ENCODE data around the gene UHRF2.

The UHRF2 gene

GRCh38 chr9:6405371-6405770 lies 7.6 kb upstream of the UHRF2 start:
- TF ChIP-seq POU2F2 (IDR thresholded peaks at IDR 0.05; ENCODE audit: low read depth, low read length) = no peak

GRCh38 chr9:6407778-6408177 lies 5.2 kb upstream of the UHRF2 start:
- DNase-seq (ENCODE audit: insufficient read length, low spot score) (no peak), FAIRE-seq (no peak)
- TF ChIP-seq SPI1 (IDR thresholded peaks at IDR 0.05; ENCODE audit: low read depth, low read length) (no peak), POLR2A (IDR thresholded peaks at IDR 0.05; ENCODE audit: low read depth, low read length) (no peak), POU2F2 (IDR thresholded peaks at IDR 0.05; ENCODE audit: low read depth, low read length) (no peak), PAX5 (IDR thresholded peaks at IDR 0.05; ENCODE audit: insufficient read depth, low read length, severe bottlenecking) (no peak)

More at GRCh38 chr9:6405371-6405770, 7.6 kb upstream of the UHRF2 start:
- DNase-seq (ENCODE audit: insufficient read length, low spot score) (no peak), FAIRE-seq (no peak)

GRCh38 chr9:6408320-6408719 lies 4.7 kb upstream of the UHRF2 start:
- FAIRE-seq (no peak), DNase-seq (ENCODE audit: insufficient read length, low spot score) (no peak)
- no peak for TF ChIP-seq SPI1 (IDR thresholded peaks at IDR 0.05; ENCODE audit: low read depth, low read length)
- no peak for TF ChIP-seq PAX5 (IDR thresholded peaks at IDR 0.05; ENCODE audit: insufficient read depth, low read length, severe bottlenecking)
- TF ChIP-seq POLR2A (IDR thresholded peaks at IDR 0.05; ENCODE audit: low read depth, low read length) = no peak
- TF ChIP-seq TAF1 (IDR thresholded peaks at IDR 0.05; ENCODE audit: low read depth, low read length) = no peak
- no peak for TF ChIP-seq POLR2AphosphoS5 (IDR thresholded peaks at IDR 0.05; ENCODE audit: low read depth, low read length)
- TF ChIP-seq POU2F2 (IDR thresholded peaks at IDR 0.05; ENCODE audit: low read depth, low read length) = no peak

GRCh38 chr9:6409811-6410210 lies 3.2 kb upstream of the UHRF2 start:
- FAIRE-seq (no peak), DNase-seq (ENCODE audit: insufficient read length, low spot score) (no peak)
- no peak for TF ChIP-seq PAX5 (IDR thresholded peaks at IDR 0.05; ENCODE audit: insufficient read depth, low read length, severe bottlenecking)
- TF ChIP-seq POU2F2 (IDR thresholded peaks at IDR 0.05; ENCODE audit: low read depth, low read length) = no peak
- no peak for TF ChIP-seq SPI1 (IDR thresholded peaks at IDR 0.05; ENCODE audit: low read depth, low read length)
- TF ChIP-seq POLR2AphosphoS5 (IDR thresholded peaks at IDR 0.05; ENCODE audit: low read depth, low read length) = no peak
- TF ChIP-seq TAF1 (IDR thresholded peaks at IDR 0.05; ENCODE audit: low read depth, low read length) = no peak
- TF ChIP-seq POLR2A (IDR thresholded peaks at IDR 0.05; ENCODE audit: low read depth, low read length) = no peak

GRCh38 chr9:6410633-6411032 lies 2.4 kb upstream of the UHRF2 start:
- TF ChIP-seq SPI1 (IDR thresholded peaks at IDR 0.05; ENCODE audit: low read depth, low read length) = peak; percentile 54
- TF ChIP-seq POLR2AphosphoS5 (IDR thresholded peaks at IDR 0.05; ENCODE audit: low read depth, low read length) = no peak
- TF ChIP-seq PAX5 (IDR thresholded peaks at IDR 0.05; ENCODE audit: insufficient read depth, low read length, severe bottlenecking) = no peak
- FAIRE-seq = peak; percentile 64
- DNase-seq (ENCODE audit: insufficient read length, low spot score) = no peak

GRCh38 chr9:6413365-6414246 lies 607 bp downstream of the UHRF2 start:
- TF ChIP-seq PAX5 (IDR thresholded peaks at IDR 0.05; ENCODE audit: insufficient read depth, low read length, severe bottlenecking) (no peak), TAF1 (IDR thresholded peaks at IDR 0.05; ENCODE audit: low read depth, low read length) (no peak; the same call in 1 of the 2 replicates), POLR2A (IDR thresholded peaks at IDR 0.05; ENCODE audit: low read depth, low read length) (no peak), POU2F2 (IDR thresholded peaks at IDR 0.05; ENCODE audit: low read depth, low read length) (no peak), SPI1 (IDR thresholded peaks at IDR 0.05; ENCODE audit: low read depth, low read length) (no peak), POLR2AphosphoS5 (IDR thresholded peaks at IDR 0.05; ENCODE audit: low read depth, low read length) (no peak)
- no peak for DNase-seq (ENCODE audit: insufficient read length, low spot score)
- peak; percentile 50 for FAIRE-seq

GRCh38 chr9:6414247-6414641 lies 1.2 kb downstream of the UHRF2 start:
- DNase-seq (ENCODE audit: insufficient read length, low spot score) = no peak
- peak; percentile 55 for FAIRE-seq
- TF ChIP-seq PAX5 (IDR thresholded peaks at IDR 0.05; ENCODE audit: insufficient read depth, low read length, severe bottlenecking) = no peak
- no peak for TF ChIP-seq POLR2AphosphoS5 (IDR thresholded peaks at IDR 0.05; ENCODE audit: low read depth, low read length)
- TF ChIP-seq POLR2A (IDR thresholded peaks at IDR 0.05; ENCODE audit: low read depth, low read length) = no peak
- TF ChIP-seq POU2F2 (IDR thresholded peaks at IDR 0.05; ENCODE audit: low read depth, low read length) = no peak
- TF ChIP-seq TAF1 (IDR thresholded peaks at IDR 0.05; ENCODE audit: low read depth, low read length) = no peak
- no peak for TF ChIP-seq SPI1 (IDR thresholded peaks at IDR 0.05; ENCODE audit: low read depth, low read length)

- TF ChIP-seq TAF1 (IDR thresholded peaks at IDR 0.05; ENCODE audit: low read depth, low read length) (no peak), SPI1 (IDR thresholded peaks at IDR 0.05; ENCODE audit: low read depth, low read length) (no peak), PAX5 (IDR thresholded peaks at IDR 0.05; ENCODE audit: insufficient read depth, low read length, severe bottlenecking) (no peak), POLR2AphosphoS5 (IDR thresholded peaks at IDR 0.05; ENCODE audit: low read depth, low read length) (no peak), POLR2A (IDR thresholded peaks at IDR 0.05; ENCODE audit: low read depth, low read length) (no peak), POU2F2 (IDR thresholded peaks at IDR 0.05; ENCODE audit: low read depth, low read length) (no peak)
- FAIRE-seq (peak; percentile 78), DNase-seq (ENCODE audit: insufficient read length, low spot score) (no peak)
These were observed 2.3 kb downstream of the UHRF2 start for GRCh38 chr9:6415266-6415665.

- TF ChIP-seq TAF1 (IDR thresholded peaks at IDR 0.05; ENCODE audit: low read depth, low read length) (no peak), POU2F2 (IDR thresholded peaks at IDR 0.05; ENCODE audit: low read depth, low read length) (no peak), POLR2AphosphoS5 (IDR thresholded peaks at IDR 0.05; ENCODE audit: low read depth, low read length) (no peak), POLR2A (IDR thresholded peaks at IDR 0.05; ENCODE audit: low read depth, low read length) (no peak), SPI1 (IDR thresholded peaks at IDR 0.05; ENCODE audit: low read depth, low read length) (peak; percentile 70), PAX5 (IDR thresholded peaks at IDR 0.05; ENCODE audit: insufficient read depth, low read length, severe bottlenecking) (no peak)
- FAIRE-seq (peak; percentile 54), DNase-seq (ENCODE audit: insufficient read length, low spot score) (no peak)
These were observed 4.2 kb downstream of the UHRF2 start for GRCh38 chr9:6417186-6417585.

GRCh38 chr9:6418764-6419163 lies 5.8 kb downstream of the UHRF2 start:
- no peak for DNase-seq (ENCODE audit: insufficient read length, low spot score)
- FAIRE-seq = no peak
- TF ChIP-seq POLR2A (IDR thresholded peaks at IDR 0.05; ENCODE audit: low read depth, low read length) (no peak), TAF1 (IDR thresholded peaks at IDR 0.05; ENCODE audit: low read depth, low read length) (no peak), POLR2AphosphoS5 (IDR thresholded peaks at IDR 0.05; ENCODE audit: low read depth, low read length) (no peak), SPI1 (IDR thresholded peaks at IDR 0.05; ENCODE audit: low read depth, low read length) (no peak)
